ENCODE data around the gene CLIC5. TPM values are rescaled to one million over a fixed set of nuclear protein-coding genes. Genes with fewer than 3 reads are reported as not detected.

The CLIC5 gene
- total RNA-seq, 1 donor from 2014 or later: 5.2 TPM

DNA sequence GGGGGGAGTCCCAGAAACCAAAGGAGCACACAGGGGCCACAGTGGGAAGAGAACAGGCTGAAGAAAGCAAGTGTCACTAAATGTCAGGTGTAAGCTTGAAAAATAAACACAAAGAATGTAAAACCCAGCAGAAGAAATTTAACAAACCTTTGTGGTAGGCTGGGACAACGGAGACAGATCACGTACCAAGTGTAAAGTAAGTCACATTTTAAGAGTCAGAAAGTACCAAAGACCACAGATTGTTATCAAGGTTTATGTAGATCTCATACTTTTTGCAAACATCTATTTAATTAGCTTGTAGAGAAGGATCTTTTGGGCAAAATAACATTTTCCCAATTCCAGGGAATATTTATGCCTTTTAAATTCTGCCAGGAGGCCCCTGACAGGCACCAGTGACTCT lies 1.6 kb downstream of the CLIC5 start:
- DNase-seq (ENCODE audit: low read depth): no peak
- TF ChIP-seq, protein P1, sequence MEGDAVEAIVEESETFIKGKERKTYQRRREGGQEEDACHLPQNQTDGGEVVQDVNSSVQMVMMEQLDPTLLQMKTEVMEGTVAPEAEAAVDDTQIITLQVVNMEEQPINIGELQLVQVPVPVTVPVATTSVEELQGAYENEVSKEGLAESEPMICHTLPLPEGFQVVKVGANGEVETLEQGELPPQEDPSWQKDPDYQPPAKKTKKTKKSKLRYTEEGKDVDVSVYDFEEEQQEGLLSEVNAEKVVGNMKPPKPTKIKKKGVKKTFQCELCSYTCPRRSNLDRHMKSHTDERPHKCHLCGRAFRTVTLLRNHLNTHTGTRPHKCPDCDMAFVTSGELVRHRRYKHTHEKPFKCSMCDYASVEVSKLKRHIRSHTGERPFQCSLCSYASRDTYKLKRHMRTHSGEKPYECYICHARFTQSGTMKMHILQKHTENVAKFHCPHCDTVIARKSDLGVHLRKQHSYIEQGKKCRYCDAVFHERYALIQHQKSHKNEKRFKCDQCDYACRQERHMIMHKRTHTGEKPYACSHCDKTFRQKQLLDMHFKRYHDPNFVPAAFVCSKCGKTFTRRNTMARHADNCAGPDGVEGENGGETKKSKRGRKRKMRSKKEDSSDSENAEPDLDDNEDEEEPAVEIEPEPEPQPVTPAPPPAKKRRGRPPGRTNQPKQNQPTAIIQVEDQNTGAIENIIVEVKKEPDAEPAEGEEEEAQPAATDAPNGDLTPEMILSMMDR (conservative IDR thresholded peaks at IDR 0.05; ENCODE audit: low read depth, low read length): no peak
- H3K4me3 ChIP-seq (ENCODE audit: low read depth, low read length): peak overlapping the region; percentile 57

DNA sequence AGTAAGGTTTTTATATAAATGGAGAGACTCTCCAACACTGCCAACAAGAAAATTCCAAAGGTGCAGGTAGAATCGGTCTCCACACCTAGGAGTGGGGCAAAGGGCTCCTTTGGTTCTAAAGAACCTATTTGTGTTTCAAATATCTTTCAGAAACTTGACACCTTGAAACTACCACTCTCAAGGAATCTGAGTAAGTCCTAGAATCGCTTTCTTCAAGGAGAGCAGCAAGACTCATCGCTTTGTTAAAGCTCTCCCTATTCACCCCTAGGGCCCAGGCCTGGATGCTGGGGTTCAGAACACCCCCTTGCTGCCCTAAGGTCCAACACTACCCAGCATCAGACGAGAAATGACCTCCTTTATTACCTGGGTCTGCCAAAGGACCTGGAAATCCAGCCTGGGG lies 2.0 kb downstream of the CLIC5 start:
- no peak for DNase-seq (ENCODE audit: low read depth)
- H3K4me3 ChIP-seq (ENCODE audit: low read depth, low read length): no peak overlapping the region
- TF ChIP-seq, protein P1 (conservative IDR thresholded peaks at IDR 0.05; ENCODE audit: low read depth, low read length): no peak

DNA sequence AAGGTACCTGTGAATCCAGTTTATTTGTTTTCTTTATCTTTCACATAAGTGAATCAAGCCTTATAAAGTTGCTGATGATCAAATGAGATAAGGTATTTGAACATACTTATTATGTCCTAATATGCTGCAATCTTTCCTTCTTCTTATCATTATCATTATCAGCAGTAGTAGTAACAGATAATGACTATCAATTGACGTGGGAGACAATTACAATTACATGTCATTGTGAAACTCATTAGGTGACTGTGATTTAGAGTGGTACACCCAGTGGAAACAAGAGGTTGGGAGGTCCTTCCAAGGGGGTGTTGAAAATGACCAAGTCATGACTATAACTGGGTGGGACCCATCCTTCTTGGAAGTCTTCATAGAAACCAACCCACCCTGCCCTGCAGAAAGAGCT lies 2.8 kb downstream of the CLIC5 start:
- TF ChIP-seq, protein P1 (conservative IDR thresholded peaks at IDR 0.05; ENCODE audit: low read depth, low read length): no peak
- DNase-seq (ENCODE audit: low read depth): no peak
- H3K4me3 ChIP-seq (ENCODE audit: low read depth, low read length): no peak overlapping the region

DNA sequence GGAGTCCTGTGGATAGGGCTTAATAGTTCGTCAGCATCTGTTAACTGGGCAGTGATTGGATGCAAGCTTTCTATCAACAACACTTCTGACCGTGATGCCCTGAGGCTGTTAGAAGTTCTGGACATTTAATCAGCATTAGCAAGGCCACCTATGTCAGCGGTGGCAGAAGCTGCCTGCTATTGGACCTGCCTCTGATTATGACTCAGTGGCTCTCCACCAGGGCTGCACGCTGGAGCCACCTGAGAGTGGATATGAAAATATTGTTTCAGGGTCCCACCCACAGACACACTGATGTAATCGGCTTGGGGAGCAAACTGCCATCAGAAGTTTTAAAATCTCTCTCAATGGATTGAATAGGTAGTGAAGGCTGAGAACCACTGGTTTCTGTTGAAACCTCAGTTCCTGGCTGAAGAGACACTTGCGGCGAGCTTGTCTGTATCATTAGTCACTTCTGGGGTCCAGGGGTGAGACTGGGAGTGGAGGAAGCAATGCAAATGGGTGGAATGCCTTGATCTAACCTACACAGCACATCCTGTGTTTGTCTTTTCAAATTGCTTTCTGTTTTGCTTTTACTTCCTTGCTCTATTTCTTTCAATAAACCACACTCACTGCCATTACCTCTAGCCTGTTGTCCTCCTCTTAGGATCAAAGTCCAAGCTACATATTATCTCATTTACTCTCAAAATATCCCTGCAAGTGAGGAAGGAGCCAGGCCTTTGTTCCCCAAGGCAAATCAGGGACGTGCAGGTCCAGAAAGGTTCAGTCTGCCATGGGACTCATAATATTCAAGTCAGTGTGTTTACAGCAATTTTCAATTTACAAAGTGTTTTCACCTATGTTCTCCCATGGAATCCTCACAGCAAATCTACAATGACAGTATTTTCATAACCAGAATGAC lies 4.2 kb downstream of the CLIC5 start:
- DNase-seq (ENCODE audit: low read depth): no peak
- TF ChIP-seq, protein P1 (conservative IDR thresholded peaks at IDR 0.05; ENCODE audit: low read depth, low read length): no peak
- no peak overlapping the region for H3K4me3 ChIP-seq (ENCODE audit: low read depth, low read length)

DNA sequence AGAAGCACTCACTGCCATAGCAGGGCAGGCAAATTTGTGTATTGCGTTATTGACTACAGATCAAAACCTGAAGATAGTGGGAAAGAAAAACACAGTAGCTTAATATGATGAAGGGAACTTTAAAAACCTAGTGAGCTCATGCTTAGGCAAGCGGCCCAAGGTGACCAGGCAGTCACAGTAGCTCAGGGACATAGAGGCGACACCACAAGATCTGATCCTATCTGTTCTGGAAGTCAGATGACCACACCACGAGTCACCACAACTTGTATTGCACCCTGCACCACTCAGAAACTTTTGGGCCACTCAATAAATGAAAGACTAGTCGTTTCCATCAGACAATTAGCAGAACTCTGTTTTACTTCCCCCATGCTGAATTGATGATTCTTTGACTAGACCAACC lies 4.9 kb downstream of the CLIC5 start:
- TF ChIP-seq, protein P1 (conservative IDR thresholded peaks at IDR 0.05; ENCODE audit: low read depth, low read length): no peak
- H3K4me3 ChIP-seq (ENCODE audit: low read depth, low read length): no peak overlapping the region
- DNase-seq (ENCODE audit: low read depth): no peak

DNA sequence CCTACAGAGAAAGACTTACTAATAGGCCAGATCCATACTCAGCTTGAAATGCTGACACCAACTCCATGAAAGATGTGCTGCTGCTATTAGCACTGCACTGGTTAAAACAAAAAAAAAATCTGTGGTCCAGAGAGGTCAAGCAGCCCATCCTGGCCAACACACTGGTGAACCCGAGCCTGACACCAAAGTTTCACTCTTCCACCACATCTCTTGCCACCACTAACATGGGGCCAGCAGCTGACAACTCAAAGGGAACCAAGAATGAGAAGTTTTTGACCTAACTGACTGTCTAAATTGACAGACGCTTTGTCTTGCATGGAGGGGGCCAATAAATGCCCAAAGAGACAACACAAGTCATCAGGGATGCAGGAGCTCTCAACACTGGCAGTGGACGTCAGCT lies 5.4 kb downstream of the CLIC5 start:
- no peak overlapping the region for H3K4me3 ChIP-seq (ENCODE audit: low read depth, low read length)
- TF ChIP-seq, protein P1 (conservative IDR thresholded peaks at IDR 0.05; ENCODE audit: low read depth, low read length): no peak
- no peak for DNase-seq (ENCODE audit: low read depth)

DNA sequence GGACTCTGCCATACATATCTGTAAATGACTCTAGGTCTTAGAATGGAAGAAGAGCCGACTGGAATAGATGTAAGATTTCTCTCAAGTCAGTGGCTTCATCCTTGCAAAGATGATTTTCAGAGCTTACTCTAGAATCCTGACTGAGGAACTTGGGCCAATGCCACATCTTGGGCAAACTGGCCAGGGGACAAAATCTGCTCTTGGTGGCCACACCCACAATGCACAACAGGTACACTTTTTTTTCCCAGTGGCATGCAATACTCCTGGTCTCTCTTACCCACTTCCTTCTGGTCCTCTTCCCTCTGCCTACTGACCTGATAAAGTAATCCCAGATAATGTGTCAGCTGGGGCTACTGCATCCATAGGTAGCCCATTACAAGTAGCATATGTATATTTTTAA lies 13.4 kb downstream of the CLIC5 start:
- H3K4me3 ChIP-seq (ENCODE audit: low read depth, low read length): no peak overlapping the region
- no peak for DNase-seq (ENCODE audit: low read depth)
- TF ChIP-seq, protein P1 (conservative IDR thresholded peaks at IDR 0.05; ENCODE audit: low read depth, low read length): no peak
